22Rv1 (cell line): ENCODE measurements around the gene RGS6.

Experiments
- ZFX ChIP-seq: fragments of 450-650 bp; IDR thresholded peaks from 2 replicates; pipeline ENCODE4 v1.6.1; 2017; ENCODE audit warnings: antibody characterized with exemption, borderline replicate concordance
- TF ChIP-seq, protein P1 (sequence below): fragments of 450-650 bp; IDR thresholded peaks from 2 replicates; pipeline ENCODE4 v1.5.1; 2017; ENCODE audit warnings: mild to moderate bottlenecking

DNA sequence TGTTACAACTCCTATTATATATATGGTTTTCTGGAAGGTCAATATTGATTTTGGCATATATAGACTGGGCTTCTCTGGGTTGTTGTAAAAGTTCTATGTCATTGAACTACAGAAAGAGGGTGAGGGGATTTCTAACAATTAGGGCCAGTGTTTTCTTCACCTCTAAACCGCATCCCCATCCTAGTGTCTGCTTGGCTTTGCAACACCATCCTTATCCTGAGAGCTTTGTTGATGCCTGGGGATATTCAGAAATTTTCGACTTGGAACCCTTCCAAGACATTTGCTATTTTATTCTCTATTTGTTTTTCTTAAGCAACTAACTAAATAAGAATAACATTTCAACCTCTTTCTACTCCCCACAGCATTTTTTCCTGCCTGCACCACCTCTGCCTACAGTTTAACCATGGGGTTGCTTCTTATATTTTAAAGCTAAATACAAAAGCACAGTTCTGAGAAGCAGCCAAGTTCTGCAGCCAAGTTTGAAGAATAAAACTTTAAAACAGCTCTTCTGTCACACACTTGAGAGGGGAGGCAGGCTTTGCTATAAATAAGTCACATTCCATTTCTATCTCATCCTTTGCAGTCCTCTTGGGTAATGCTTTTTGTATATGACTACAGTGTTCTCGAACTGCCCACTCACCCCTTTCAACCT, 53.4 kb downstream of the RGS6 start:
- TF ChIP-seq, protein P1, sequence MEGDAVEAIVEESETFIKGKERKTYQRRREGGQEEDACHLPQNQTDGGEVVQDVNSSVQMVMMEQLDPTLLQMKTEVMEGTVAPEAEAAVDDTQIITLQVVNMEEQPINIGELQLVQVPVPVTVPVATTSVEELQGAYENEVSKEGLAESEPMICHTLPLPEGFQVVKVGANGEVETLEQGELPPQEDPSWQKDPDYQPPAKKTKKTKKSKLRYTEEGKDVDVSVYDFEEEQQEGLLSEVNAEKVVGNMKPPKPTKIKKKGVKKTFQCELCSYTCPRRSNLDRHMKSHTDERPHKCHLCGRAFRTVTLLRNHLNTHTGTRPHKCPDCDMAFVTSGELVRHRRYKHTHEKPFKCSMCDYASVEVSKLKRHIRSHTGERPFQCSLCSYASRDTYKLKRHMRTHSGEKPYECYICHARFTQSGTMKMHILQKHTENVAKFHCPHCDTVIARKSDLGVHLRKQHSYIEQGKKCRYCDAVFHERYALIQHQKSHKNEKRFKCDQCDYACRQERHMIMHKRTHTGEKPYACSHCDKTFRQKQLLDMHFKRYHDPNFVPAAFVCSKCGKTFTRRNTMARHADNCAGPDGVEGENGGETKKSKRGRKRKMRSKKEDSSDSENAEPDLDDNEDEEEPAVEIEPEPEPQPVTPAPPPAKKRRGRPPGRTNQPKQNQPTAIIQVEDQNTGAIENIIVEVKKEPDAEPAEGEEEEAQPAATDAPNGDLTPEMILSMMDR = no peak
- TF ChIP-seq ZFX = no peak
